OCI-LY3 (cell line): ENCODE results near the gene METTL4.

Source experiments
- H2AFZ ChIP-seq: fragments of 200-600, 300-600 bp; shearing (Covaris generic); 2 replicates; pipeline ENCODE4 v1.6.0; 2014; ENCODE audit warnings: antibody characterized with exemption, low read depth, low read length
- H3K27ac ChIP-seq: fragments of 200-600, 300-600 bp; sonication (generic); 2 replicates; pipeline ENCODE4 v1.5.1; 2014; ENCODE audit warnings: mild to moderate bottlenecking, low read length, moderate library complexity, mixed read lengths
- H3K27me3 ChIP-seq: fragments of 200-600, 300-600 bp; sonication (generic); 2 replicates; pipeline ENCODE4 v1.6.1; 2014; ENCODE audit warnings: low read depth, low read length, mixed read lengths
- H3K36me3 ChIP-seq: fragments of 200-600, 300-600 bp; sonication (generic); replicated peaks from 2 replicates; pipeline ENCODE3; 2014; ENCODE audit warnings: low read depth, low read length, mixed read lengths
- H3K4me1 ChIP-seq: fragments of 300-600, 200-600 bp; sonication (generic); 2 replicates; pipeline ENCODE4 v1.6.1; 2014; ENCODE audit warnings: low read length, mixed read lengths
- H3K4me2 ChIP-seq: fragments of 200-600, 300-600 bp; sonication (generic); 2 replicates; pipeline ENCODE4 v1.6.1; 2014; ENCODE audit warnings: low read length, mixed read lengths
- H3K4me3 ChIP-seq: fragments of 300-600, 200-600 bp; sonication (generic); 2 replicates; pipeline ENCODE4 v1.5.1; 2014; ENCODE audit warnings: antibody characterized with exemption, mild to moderate bottlenecking, low read length, moderate library complexity
- H3K79me2 ChIP-seq: fragments of 300-600, 200-600 bp; shearing (Covaris generic); 2 replicates; pipeline ENCODE4 v1.6.1; 2014; ENCODE audit warnings: mild to moderate bottlenecking, low read length, mixed read lengths
- H3K9ac ChIP-seq: fragments of 300-600, 200-600 bp; shearing (Covaris generic); 2 replicates; pipeline ENCODE4 v1.6.0; 2014; ENCODE audit warnings: mild to moderate bottlenecking, low read length, moderate library complexity
- H3K9me3 ChIP-seq: fragments of 200-600, 300-600 bp; shearing (Covaris generic); 2 replicates; pipeline ENCODE4 v1.6.1; 2014; ENCODE audit warnings: low read length, mixed read lengths; ENCODE audit not compliant: insufficient read depth
- H4K20me1 ChIP-seq: fragments of 200-600, 300-600 bp; sonication (generic); 2 replicates; pipeline ENCODE4 v1.6.1; 2016; ENCODE audit warnings: low read length, mixed read lengths; ENCODE audit not compliant: insufficient read depth
- EZH2phosphoT487 ChIP-seq: fragments of 200-600 bp; shearing (Covaris generic); IDR thresholded peaks from 2 replicates; pipeline ENCODE4 v1.6.1; 2018; ENCODE audit warnings: antibody characterized with exemption, mixed run types, low read depth
- TF ChIP-seq, protein P1 (sequence below): fragments of 200-600, 300-600 bp; sonication (generic); IDR thresholded peaks from 2 replicates; pipeline ENCODE4 v1.5.1; 2014; ENCODE audit warnings: antibody characterized with exemption, low read length, low read depth

METTL4 gene

DNA sequence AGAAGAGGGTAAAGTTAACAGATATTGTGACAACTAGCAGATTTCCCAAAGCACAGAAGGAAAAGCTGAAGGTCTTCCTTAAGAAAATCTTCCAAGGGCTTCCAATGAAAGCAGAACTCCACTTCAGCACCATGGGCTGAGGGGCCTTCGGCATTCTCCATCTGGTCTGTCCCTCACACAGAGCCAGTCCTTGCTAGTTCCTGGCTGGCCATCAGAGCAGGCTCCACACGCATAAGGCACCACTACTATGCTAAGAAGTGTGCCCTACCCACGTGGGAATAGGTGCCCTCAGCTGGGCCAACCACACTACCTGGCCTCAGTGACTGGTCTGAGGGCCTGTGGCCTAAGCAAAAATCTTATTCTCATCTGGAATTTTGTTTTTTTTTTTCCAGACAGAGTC is 73.5 kb downstream of the METTL4 start:
- no peak overlapping the region for H2AFZ ChIP-seq
- H3K27me3 ChIP-seq, result no peaks in the 10 kb centered on the region
- no peaks in the 10 kb centered on the region for H3K4me1 ChIP-seq
- H3K27ac ChIP-seq, result no peak overlapping the region
- H3K4me2 ChIP-seq, result no peak overlapping the region
- H3K79me2 ChIP-seq, result no peaks in the 10 kb centered on the region
- H3K9ac ChIP-seq, result no peak overlapping the region
- H3K36me3 ChIP-seq, result no peaks in the 10 kb centered on the region
- H3K9me3 ChIP-seq, result no peaks in the 10 kb centered on the region
- no peak overlapping the region for H3K4me3 ChIP-seq
- no peaks in the 10 kb centered on the region for H4K20me1 ChIP-seq
- TF ChIP-seq, protein P1, sequence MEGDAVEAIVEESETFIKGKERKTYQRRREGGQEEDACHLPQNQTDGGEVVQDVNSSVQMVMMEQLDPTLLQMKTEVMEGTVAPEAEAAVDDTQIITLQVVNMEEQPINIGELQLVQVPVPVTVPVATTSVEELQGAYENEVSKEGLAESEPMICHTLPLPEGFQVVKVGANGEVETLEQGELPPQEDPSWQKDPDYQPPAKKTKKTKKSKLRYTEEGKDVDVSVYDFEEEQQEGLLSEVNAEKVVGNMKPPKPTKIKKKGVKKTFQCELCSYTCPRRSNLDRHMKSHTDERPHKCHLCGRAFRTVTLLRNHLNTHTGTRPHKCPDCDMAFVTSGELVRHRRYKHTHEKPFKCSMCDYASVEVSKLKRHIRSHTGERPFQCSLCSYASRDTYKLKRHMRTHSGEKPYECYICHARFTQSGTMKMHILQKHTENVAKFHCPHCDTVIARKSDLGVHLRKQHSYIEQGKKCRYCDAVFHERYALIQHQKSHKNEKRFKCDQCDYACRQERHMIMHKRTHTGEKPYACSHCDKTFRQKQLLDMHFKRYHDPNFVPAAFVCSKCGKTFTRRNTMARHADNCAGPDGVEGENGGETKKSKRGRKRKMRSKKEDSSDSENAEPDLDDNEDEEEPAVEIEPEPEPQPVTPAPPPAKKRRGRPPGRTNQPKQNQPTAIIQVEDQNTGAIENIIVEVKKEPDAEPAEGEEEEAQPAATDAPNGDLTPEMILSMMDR, result no peak
- TF ChIP-seq EZH2phosphoT487, result no peak

DNA sequence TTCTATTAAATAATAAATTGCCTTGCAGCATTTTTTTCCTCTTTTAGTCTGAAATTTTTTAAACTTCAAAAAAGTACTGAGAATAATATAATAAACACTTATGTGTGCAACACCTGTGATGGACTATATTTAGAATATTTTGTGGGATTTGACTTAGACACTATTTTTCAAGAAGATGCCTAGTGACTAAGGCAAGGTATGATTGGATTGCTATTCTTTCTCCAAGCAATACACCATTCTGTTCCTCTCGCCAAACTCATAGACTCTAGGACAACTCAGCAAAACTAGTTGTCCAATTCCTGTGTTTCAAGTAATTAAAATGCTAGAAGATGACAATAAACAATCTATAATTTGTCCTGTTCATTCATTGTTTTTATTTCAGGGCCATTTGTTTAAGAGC is 75.9 kb downstream of the METTL4 start:
- Histone ChIP-seq H2AFZ (no peak overlapping the region), H3K9ac (no peak overlapping the region), H3K27me3 (0 out of 2 replicates have a peak, but pooled peaks cover 7% of the 10 kb centered on the region), H3K9me3 (no peaks in the 10 kb centered on the region), H3K27ac (no peak overlapping the region), H3K79me2 (no peaks in the 10 kb centered on the region), H3K4me1 (no peaks in the 10 kb centered on the region), H3K4me3 (no peak overlapping the region), H3K36me3 (no peaks in the 10 kb centered on the region), H3K4me2 (no peak overlapping the region), H4K20me1 (no peaks in the 10 kb centered on the region)
- TF ChIP-seq, protein P1, result no peak
- no peak for TF ChIP-seq EZH2phosphoT487

DNA sequence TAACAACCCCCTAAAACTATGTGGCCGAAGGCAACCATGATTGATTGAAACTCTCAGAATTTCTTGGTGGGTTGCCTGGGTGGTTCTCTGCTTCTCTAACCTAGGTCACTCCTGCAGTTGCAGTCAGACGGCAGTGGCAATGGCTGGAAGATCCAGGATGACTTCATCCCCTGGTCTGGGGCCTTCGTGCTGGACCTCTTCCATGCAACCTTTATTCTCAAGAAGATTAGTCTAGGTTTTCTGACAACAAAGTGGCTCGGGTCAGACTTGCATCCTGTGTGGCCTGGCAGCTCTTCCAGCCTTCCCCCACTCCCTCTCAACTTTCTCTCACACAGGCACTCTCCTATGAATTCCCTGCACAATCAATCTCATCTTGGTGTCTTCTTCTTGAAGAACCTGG is 76.4 kb downstream of the METTL4 start:
- H3K36me3 ChIP-seq, result no peaks in the 10 kb centered on the region
- H3K9ac ChIP-seq, result no peak overlapping the region
- 0 out of 2 replicates have a peak, but pooled peaks cover 7% of the 10 kb centered on the region for H3K27me3 ChIP-seq
- no peak overlapping the region for H3K4me2 ChIP-seq
- no peaks in the 10 kb centered on the region for H3K4me1 ChIP-seq
- no peak overlapping the region for H3K4me3 ChIP-seq
- H4K20me1 ChIP-seq, result no peaks in the 10 kb centered on the region
- TF ChIP-seq, protein P1, result no peak
- TF ChIP-seq EZH2phosphoT487, result no peak
- no peaks in the 10 kb centered on the region for H3K79me2 ChIP-seq
- H3K9me3 ChIP-seq, result no peaks in the 10 kb centered on the region
- no peak overlapping the region for H3K27ac ChIP-seq
- no peak overlapping the region for H2AFZ ChIP-seq
